Neural progenitor cell (in vitro differentiated cells): ENCODE data around the gene EPB41L3. TPM values are rescaled to one million over a fixed set of nuclear protein-coding genes. Genes with fewer than 3 reads are reported as not detected.

Source experiments
- DNase-seq: peaks from one replicate; pipeline ENCODE4 v3.0.0-alpha.2; 2016; ENCODE audit warnings: low spot score
- H2AFZ ChIP-seq: fragments of 200-600 bp; sonication (generic); replicated peaks from 2 replicates; pipeline ENCODE4 v1.6.1; 2016; ENCODE audit warnings: antibody characterized with exemption
- H3F3A ChIP-seq: fragments of 200-600 bp; sonication (generic); 2 replicates; pipeline ENCODE4 v1.6.1; 2016; ENCODE audit warnings: antibody characterized with exemption, low read depth
- H3K27ac ChIP-seq: fragments of 200-600 bp; sonication (generic); 2 replicates; pipeline ENCODE4 v1.5.1; 2016; ENCODE audit warnings: mild to moderate bottlenecking
- H3K27me3 ChIP-seq: fragments of 200-600 bp; sonication (generic); 2 replicates; pipeline ENCODE4 v1.6.1; 2016; ENCODE audit warnings: mild to moderate bottlenecking, moderate library complexity
- H3K36me3 ChIP-seq: fragments of 200-600 bp; sonication (generic); 2 replicates; pipeline ENCODE4 v1.5.1; 2016
- H3K4me1 ChIP-seq: fragments of 200-600 bp; sonication (generic); 2 replicates; pipeline ENCODE4 v1.6.1; 2016; ENCODE audit warnings: mixed run types
- H3K4me2 ChIP-seq: fragments of 200-600 bp; sonication (generic); 2 replicates; pipeline ENCODE4 v1.6.1; 2016
- H3K4me3 ChIP-seq: fragments of 200-600 bp; sonication (generic); 2 replicates; pipeline ENCODE4 v1.5.1; 2016
- H3K79me2 ChIP-seq: fragments of 200-600 bp; sonication (generic); 2 replicates; pipeline ENCODE4 v1.6.1; 2016; ENCODE audit warnings: low read depth
- H3K9ac ChIP-seq: fragments of 200-600 bp; sonication (generic); 2 replicates; pipeline ENCODE4 v1.6.1; 2016
- H3K9me3 ChIP-seq: fragments of 200-600 bp; sonication (generic); 2 replicates; pipeline ENCODE4 v1.5.1; 2016; ENCODE audit warnings: low read depth
- H4K20me1 ChIP-seq: fragments of 200-600 bp; sonication (generic); 2 replicates; pipeline ENCODE4 v1.6.1; 2016; ENCODE audit warnings: low read depth
- H3K27ac Mint-ChIP-seq: 3 replicates; pipeline ENCODE4 v1.8.0; 2021; ENCODE audit warnings: mixed read lengths
- H3K27me3 Mint-ChIP-seq: 2 replicates; pipeline ENCODE4 v1.8.0; 2022; ENCODE audit warnings: low read depth, mild to moderate bottlenecking, inconsistent platforms, moderate library complexity, mixed read lengths; ENCODE audit not compliant: insufficient read depth
- H3K36me3 Mint-ChIP-seq: 3 replicates; pipeline ENCODE4 v1.8.0; 2021; ENCODE audit warnings: mixed read lengths
- H3K4me1 Mint-ChIP-seq: 3 replicates; pipeline ENCODE4 v1.8.0; 2021; ENCODE audit warnings: mixed read lengths
- H3K4me3 Mint-ChIP-seq: 3 replicates; pipeline ENCODE4 v1.8.0; 2021; ENCODE audit warnings: mild to moderate bottlenecking, moderate library complexity, mixed read lengths
- H3K9me3 Mint-ChIP-seq: 3 replicates; pipeline ENCODE4 v1.8.0; 2020; ENCODE audit warnings: mixed read lengths
- EZH2 ChIP-seq: fragments of 200-600 bp; sonication (generic); IDR thresholded peaks from 2 replicates; pipeline ENCODE4 v1.6.1; 2017; ENCODE audit warnings: antibody characterized with exemption, mild to moderate bottlenecking, moderate library complexity
- EZH2phosphoT487 ChIP-seq: fragments of 200-600 bp; sonication (generic); IDR thresholded peaks from 2 replicates; pipeline ENCODE4 v1.6.1; 2017; ENCODE audit warnings: antibody characterized with exemption
- total RNA-seq: library from RNA; depleted of rRNA; stranded (reverse); fragments of >200 nt; gene quantifications from 2 replicates; pipeline ENCODE4 v1.2.3, GENCODE V29; 2015; ENCODE audit warnings: low replicate concordance
- TF ChIP-seq, protein P1 (sequence below): fragments of 200-600 bp; sonication (generic); IDR thresholded peaks from 2 replicates; pipeline ENCODE4 v1.5.1; 2017; ENCODE audit warnings: antibody characterized with exemption, mild to moderate bottlenecking

The EPB41L3 gene
- total RNA-seq, 1 donor from 2014 or later = 8.6 TPM

GRCh38 chr18:5365443-5365842 is 178.4 kb downstream of the EPB41L3 start:
- TF ChIP-seq EZH2 = no peak
- no peak for TF ChIP-seq EZH2phosphoT487
- TF ChIP-seq, protein P1, sequence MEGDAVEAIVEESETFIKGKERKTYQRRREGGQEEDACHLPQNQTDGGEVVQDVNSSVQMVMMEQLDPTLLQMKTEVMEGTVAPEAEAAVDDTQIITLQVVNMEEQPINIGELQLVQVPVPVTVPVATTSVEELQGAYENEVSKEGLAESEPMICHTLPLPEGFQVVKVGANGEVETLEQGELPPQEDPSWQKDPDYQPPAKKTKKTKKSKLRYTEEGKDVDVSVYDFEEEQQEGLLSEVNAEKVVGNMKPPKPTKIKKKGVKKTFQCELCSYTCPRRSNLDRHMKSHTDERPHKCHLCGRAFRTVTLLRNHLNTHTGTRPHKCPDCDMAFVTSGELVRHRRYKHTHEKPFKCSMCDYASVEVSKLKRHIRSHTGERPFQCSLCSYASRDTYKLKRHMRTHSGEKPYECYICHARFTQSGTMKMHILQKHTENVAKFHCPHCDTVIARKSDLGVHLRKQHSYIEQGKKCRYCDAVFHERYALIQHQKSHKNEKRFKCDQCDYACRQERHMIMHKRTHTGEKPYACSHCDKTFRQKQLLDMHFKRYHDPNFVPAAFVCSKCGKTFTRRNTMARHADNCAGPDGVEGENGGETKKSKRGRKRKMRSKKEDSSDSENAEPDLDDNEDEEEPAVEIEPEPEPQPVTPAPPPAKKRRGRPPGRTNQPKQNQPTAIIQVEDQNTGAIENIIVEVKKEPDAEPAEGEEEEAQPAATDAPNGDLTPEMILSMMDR = no peak
- H3K27ac Mint-ChIP-seq = no peak overlapping the region
- H3K4me2 ChIP-seq = no peak overlapping the region

DNA sequence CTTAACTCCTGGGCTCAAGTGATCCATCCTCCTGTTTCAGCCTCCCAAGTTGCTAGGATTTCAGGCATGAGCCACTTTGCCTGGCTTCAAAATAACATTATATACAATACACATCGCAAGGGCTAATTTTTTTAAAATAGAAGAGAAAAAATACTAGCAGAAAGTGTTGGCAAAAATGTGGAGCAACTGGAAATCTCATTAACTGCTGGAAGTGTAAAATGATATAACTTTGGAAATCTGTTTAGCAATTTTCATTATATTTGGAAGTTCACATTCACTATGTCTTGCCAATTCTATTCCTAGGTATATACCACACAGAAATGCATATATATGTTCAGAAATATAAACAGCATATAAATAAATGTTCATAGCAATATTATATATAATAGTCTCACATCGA is 193.2 kb downstream of the EPB41L3 start:
- Histone ChIP-seq H3K4me1 (no peaks in the 10 kb centered on the region), H4K20me1 (no peaks in the 10 kb centered on the region), H3K4me2 (no peak overlapping the region), H3F3A (no peaks in the 10 kb centered on the region), H3K36me3 (no peaks in the 10 kb centered on the region), H3K9me3 (no peaks in the 10 kb centered on the region), H3K79me2 (no peaks in the 10 kb centered on the region), H3K9ac (no peak overlapping the region), H3K27me3 (no peaks in the 10 kb centered on the region), H3K4me3 (no peak overlapping the region), H2AFZ (no peak overlapping the region), H3K27ac (no peak overlapping the region)
- no peaks in the 10 kb centered on the region for H3K4me1 Mint-ChIP-seq
- no peak overlapping the region for H3K27ac Mint-ChIP-seq
- H3K27me3 Mint-ChIP-seq = no peaks in the 10 kb centered on the region
- no peaks in the 10 kb centered on the region for H3K9me3 Mint-ChIP-seq
- H3K4me3 Mint-ChIP-seq = no peak overlapping the region
- DNase-seq = no peak
- H3K36me3 Mint-ChIP-seq = no peaks in the 10 kb centered on the region
- TF ChIP-seq EZH2phosphoT487 (no peak), EZH2 (no peak)
- TF ChIP-seq, protein P1 = no peak

More at GRCh38 chr18:5365443-5365842, 178.4 kb downstream of the EPB41L3 start:
- no peak overlapping the region for H3K4me3 ChIP-seq
- DNase-seq = no peak
- H3K27me3 Mint-ChIP-seq = peaks cover 4% of the 10 kb centered on the region
- H3K4me1 ChIP-seq = no peaks in the 10 kb centered on the region
- H2AFZ ChIP-seq = no peak overlapping the region
- no peak overlapping the region for H3K27ac ChIP-seq
- no peaks in the 10 kb centered on the region for H3K79me2 ChIP-seq
- H4K20me1 ChIP-seq = no peaks in the 10 kb centered on the region
- H3K4me1 Mint-ChIP-seq = no peaks in the 10 kb centered on the region
- no peaks in the 10 kb centered on the region for H3K9me3 ChIP-seq
- H3K9me3 Mint-ChIP-seq = no peaks in the 10 kb centered on the region
- no peak overlapping the region for H3K9ac ChIP-seq
- no peaks in the 10 kb centered on the region for H3F3A ChIP-seq
- no peaks in the 10 kb centered on the region for H3K36me3 Mint-ChIP-seq
- H3K27me3 ChIP-seq = no peaks in the 10 kb centered on the region
- H3K36me3 ChIP-seq = no peaks in the 10 kb centered on the region
- no peak overlapping the region for H3K4me3 Mint-ChIP-seq

Other genes with a start within 250 kb of the EPB41L3 start
- 16.1 and 22.5 TPM in 2 replicates for gene ZBTB14, start 248.3 kb downstream of the EPB41L3 start, total RNA-seq